GM12878 (cell line): ENCODE results near the gene DCLK2. TPM values are rescaled to one million over a fixed set of nuclear protein-coding genes. Genes with fewer than 3 reads are reported as not detected.

Experiments
- ASH2L ChIP-seq: fragments of 300-600, 200-600 bp; sonication (generic); IDR thresholded peaks from 2 replicates; pipeline ENCODE4 v1.6.1; 2017; ENCODE audit warnings: low read depth, mild to moderate bottlenecking, borderline replicate concordance
- BCL3 ChIP-seq: IDR thresholded peaks from 2 replicates; pipeline ENCODE4 v1.6.1; 2011; ENCODE audit warnings: borderline replicate concordance, low read depth, mild to moderate bottlenecking, moderate library complexity, low read length; ENCODE audit not compliant: insufficient read depth, poor library complexity, severe bottlenecking
- CREB1 ChIP-seq: IDR thresholded peaks from 2 replicates; pipeline ENCODE4 v1.6.1; 2012; ENCODE audit warnings: low read depth, mild to moderate bottlenecking, inconsistent platforms
- FOXM1 ChIP-seq: IDR thresholded peaks from 2 replicates; pipeline ENCODE4 v1.6.1; 2012; ENCODE audit warnings: low read depth, mild to moderate bottlenecking, inconsistent platforms, low read length, moderate library complexity
- HDGF ChIP-seq: fragments of 450-650 bp; IDR thresholded peaks from 2 replicates; pipeline ENCODE4 v1.6.1; 2016; ENCODE audit warnings: antibody characterized with exemption
- IKZF1 ChIP-seq: fragments of 450-650 bp; conservative IDR thresholded peaks from 2 replicates; pipeline ENCODE4 v1.6.1; 2017; ENCODE audit warnings: antibody characterized with exemption, mild to moderate bottlenecking
- IRF4 ChIP-seq: IDR thresholded peaks from 2 replicates; pipeline ENCODE4 v1.6.1; 2011; ENCODE audit warnings: low read depth, low read length
- LARP7 ChIP-seq: fragments of 450-650 bp; IDR thresholded peaks from 2 replicates; pipeline ENCODE4 v1.6.1; 2017; ENCODE audit warnings: mild to moderate bottlenecking
- MYC ChIP-seq: IDR thresholded peaks from 2 replicates; pipeline ENCODE4 v1.6.1; 2011; ENCODE audit warnings: mild to moderate bottlenecking, low read length, moderate library complexity, inconsistent platforms; ENCODE audit not compliant: insufficient read depth, insufficient replicate concordance, insufficient read length, severe bottlenecking
- NBN ChIP-seq: fragments of 450-650 bp; IDR thresholded peaks from 2 replicates; pipeline ENCODE4 v1.6.1; 2016
- NFYA ChIP-seq: IDR thresholded peaks from 2 replicates; pipeline ENCODE4 v1.6.1; 2011; ENCODE audit warnings: low read depth, mild to moderate bottlenecking, low read length, improper control_type of control experiment, borderline replicate concordance
- RAD51 ChIP-seq: fragments of 450-650 bp; IDR thresholded peaks from 2 replicates; pipeline ENCODE4 v1.6.1; 2016; ENCODE audit warnings: moderate library complexity, mild to moderate bottlenecking, inconsistent platforms
- RELA ChIP-seq: fragments of 450-650 bp; IDR thresholded peaks from 2 replicates; pipeline ENCODE4 v1.8.0; 2014; ENCODE audit warnings: borderline replicate concordance; ENCODE audit not compliant: partially characterized antibody
- ZBTB33 ChIP-seq: fragments of 450-650 bp; IDR thresholded peaks from 2 replicates; pipeline ENCODE4 v1.6.1; 2017; ENCODE audit warnings: mild to moderate bottlenecking
- ZNF592 ChIP-seq: fragments of 450-650 bp; IDR thresholded peaks from 2 replicates; pipeline ENCODE4 v1.6.1; 2017; ENCODE audit warnings: mild to moderate bottlenecking, moderate library complexity
- ZNF622 ChIP-seq: fragments of 450-650 bp; IDR thresholded peaks from 2 replicates; pipeline ENCODE4 v1.6.1; 2017; ENCODE audit warnings: mild to moderate bottlenecking, inconsistent platforms
- polyA plus RNA-seq, 11 experiments: library from polyadenylated mRNA; depleted of rRNA in 4 of 11; unstranded in 6 of 11; stranded (reverse) in 5 of 11; fragments of >200 nt; fragmentation: Nextera tagmentation in 4 of 11; fragmentation: Illumina TruSeq in 1 of 11; extraction: Ambion mirVana in 4 of 11; extraction: Trizol in 1 of 11; gene quantifications; 1 replicate in 1 of 11; 2 replicates in 10 of 11; pipeline versions ENCODE4 v1.2.1 to v1.2.3, GENCODE V29; 2011 to 2016; ENCODE audit warnings: inconsistent platforms in 2 of 11, missing spikeins in 2 of 11, low read depth in 1 of 11
- total RNA-seq, 4 experiments: library from RNA; depleted of rRNA in 3 of 4; stranded (reverse); fragments of >200 nt in 3 of 4; fragmentation: Illumina TruSeq in 1 of 4; extraction: Trizol in 1 of 4; gene quantifications; 2 replicates each; pipeline versions ENCODE4 v1.2.1 to v1.2.3, GENCODE V29; 2013 to 2021
- TF ChIP-seq, protein P1 (sequence below): IDR thresholded peaks from 2 replicates; pipeline ENCODE4 v1.6.1; 2012; ENCODE audit warnings: low read depth, low read length, improper control_type of control experiment
- TF ChIP-seq, protein P2 (sequence below): fragments of 450-650 bp; IDR thresholded peaks from 2 replicates; pipeline ENCODE4 v1.6.1; 2018; ENCODE audit warnings: borderline replicate concordance, mild to moderate bottlenecking; ENCODE audit not compliant: partially characterized antibody
- TF ChIP-seq, protein P3 (sequence below): fragments of 450-650 bp; conservative IDR thresholded peaks from 2 replicates; pipeline ENCODE4 v1.6.1; 2017; ENCODE audit warnings: mild to moderate bottlenecking, moderate library complexity

Gene DCLK2
- total and polyA plus RNA-seq, 10 of the 15 experiments (the other 5 are each of a cell fraction or from before 2014, with no cell fraction given): not detected

- TF ChIP-seq ZNF592 (no peak), CREB1 (peak; percentile 39; the same call in 1 of the 2 replicates), LARP7 (no peak), ZBTB33 (no peak), ASH2L (no peak), NFYA (no peak), IRF4 (peak; percentile 75; the same call in 1 of the 2 replicates), RELA (no peak), ZNF622 (no peak), BCL3 (no peak), NBN (no peak), HDGF (no peak), IKZF1 (no peak), MYC (no peak), RAD51 (no peak), FOXM1 (peak; percentile 73; the same call in 1 of the 2 replicates)
- TF ChIP-seq, protein P1, sequence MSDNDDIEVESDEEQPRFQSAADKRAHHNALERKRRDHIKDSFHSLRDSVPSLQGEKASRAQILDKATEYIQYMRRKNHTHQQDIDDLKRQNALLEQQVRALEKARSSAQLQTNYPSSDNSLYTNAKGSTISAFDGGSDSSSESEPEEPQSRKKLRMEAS: no peak
- TF ChIP-seq, protein P2, sequence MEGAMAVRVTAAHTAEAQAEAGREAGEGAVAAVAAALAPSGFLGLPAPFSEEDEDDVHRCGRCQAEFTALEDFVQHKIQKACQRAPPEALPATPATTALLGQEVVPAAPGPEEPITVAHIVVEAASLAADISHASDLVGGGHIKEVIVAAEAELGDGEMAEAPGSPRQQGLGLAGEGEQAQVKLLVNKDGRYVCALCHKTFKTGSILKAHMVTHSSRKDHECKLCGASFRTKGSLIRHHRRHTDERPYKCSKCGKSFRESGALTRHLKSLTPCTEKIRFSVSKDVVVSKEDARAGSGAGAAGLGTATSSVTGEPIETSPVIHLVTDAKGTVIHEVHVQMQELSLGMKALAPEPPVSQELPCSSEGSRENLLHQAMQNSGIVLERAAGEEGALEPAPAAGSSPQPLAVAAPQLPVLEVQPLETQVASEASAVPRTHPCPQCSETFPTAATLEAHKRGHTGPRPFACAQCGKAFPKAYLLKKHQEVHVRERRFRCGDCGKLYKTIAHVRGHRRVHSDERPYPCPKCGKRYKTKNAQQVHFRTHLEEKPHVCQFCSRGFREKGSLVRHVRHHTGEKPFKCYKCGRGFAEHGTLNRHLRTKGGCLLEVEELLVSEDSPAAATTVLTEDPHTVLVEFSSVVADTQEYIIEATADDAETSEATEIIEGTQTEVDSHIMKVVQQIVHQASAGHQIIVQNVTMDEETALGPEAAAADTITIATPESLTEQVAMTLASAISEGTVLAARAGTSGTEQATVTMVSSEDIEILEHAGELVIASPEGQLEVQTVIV: no peak
- TF ChIP-seq, protein P3, sequence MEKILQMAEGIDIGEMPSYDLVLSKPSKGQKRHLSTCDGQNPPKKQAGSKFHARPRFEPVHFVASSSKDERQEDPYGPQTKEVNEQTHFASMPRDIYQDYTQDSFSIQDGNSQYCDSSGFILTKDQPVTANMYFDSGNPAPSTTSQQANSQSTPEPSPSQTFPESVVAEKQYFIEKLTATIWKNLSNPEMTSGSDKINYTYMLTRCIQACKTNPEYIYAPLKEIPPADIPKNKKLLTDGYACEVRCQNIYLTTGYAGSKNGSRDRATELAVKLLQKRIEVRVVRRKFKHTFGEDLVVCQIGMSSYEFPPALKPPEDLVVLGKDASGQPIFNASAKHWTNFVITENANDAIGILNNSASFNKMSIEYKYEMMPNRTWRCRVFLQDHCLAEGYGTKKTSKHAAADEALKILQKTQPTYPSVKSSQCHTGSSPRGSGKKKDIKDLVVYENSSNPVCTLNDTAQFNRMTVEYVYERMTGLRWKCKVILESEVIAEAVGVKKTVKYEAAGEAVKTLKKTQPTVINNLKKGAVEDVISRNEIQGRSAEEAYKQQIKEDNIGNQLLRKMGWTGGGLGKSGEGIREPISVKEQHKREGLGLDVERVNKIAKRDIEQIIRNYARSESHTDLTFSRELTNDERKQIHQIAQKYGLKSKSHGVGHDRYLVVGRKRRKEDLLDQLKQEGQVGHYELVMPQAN: no peak
These were observed 4.0 kb downstream of the DCLK2 start (continued) for GRCh38 chr4:150082241-150082640.
